CD14-positive monocyte (primary cell): ENCODE results near the gene KIDINS220. TPM values are rescaled to one million over a fixed set of nuclear protein-coding genes. Genes with fewer than 3 reads are reported as not detected.

ENCODE experiments used
- DNase-seq, 3 donors: peaks; one replicate each; pipeline ENCODE4 v3.0.0-alpha.2; 2011 to 2022
- H2AFZ ChIP-seq: 2 replicates; pipeline ENCODE4 v1.6.0; 2012; ENCODE audit warnings: mild to moderate bottlenecking, low read depth, low read length, inconsistent platforms; ENCODE audit not compliant: insufficient read depth, poor library complexity, severe bottlenecking
- H3K27ac ChIP-seq, 2 donors: 1 replicate in 1 of 2; 2 replicates in 1 of 2; pipeline ENCODE4 v1.5.1; 2012 to 2013; ENCODE audit warnings: low read length in 2 of 2, control low read depth in 1 of 2, inconsistent platforms in 1 of 2, low read depth in 1 of 2, mild to moderate bottlenecking in 1 of 2
- H3K27me3 ChIP-seq, 2 donors: one replicate each; pipeline versions ENCODE4 v1.6.0 to v1.6.1; 2011 to 2013; ENCODE audit warnings: low read length in 2 of 2; ENCODE audit not compliant: control insufficient read depth in 2 of 2, insufficient read depth in 2 of 2
- H3K36me3 ChIP-seq, 2 donors: replicated peaks in 1 of 2; 1 replicate in 1 of 2; 2 replicates in 1 of 2; pipeline versions ENCODE4 v1.5.1 to v1.6.1; 2012 to 2013; ENCODE audit warnings: low read length in 2 of 2, control low read depth in 1 of 2, inconsistent platforms in 1 of 2, mild to moderate bottlenecking in 1 of 2; ENCODE audit not compliant: insufficient read depth in 2 of 2, control insufficient read depth in 1 of 2
- H3K4me1 ChIP-seq, 2 donors: 1 replicate in 1 of 2; 2 replicates in 1 of 2; pipeline versions ENCODE4 v1.5.1 to v1.6.1; 2012 to 2013; ENCODE audit warnings: low read length in 2 of 2, control low read depth in 1 of 2, inconsistent platforms in 1 of 2, mild to moderate bottlenecking in 1 of 2, moderate library complexity in 1 of 2; ENCODE audit not compliant: insufficient read depth in 2 of 2, control insufficient read depth in 1 of 2
- H3K4me2 ChIP-seq: replicated peaks from 2 replicates; pipeline ENCODE3; 2012; ENCODE audit warnings: low read length, moderate library complexity, mild to moderate bottlenecking; ENCODE audit not compliant: poor library complexity, severe bottlenecking; ENCODE audit errors: extremely low read depth
- H3K4me3 ChIP-seq, 3 experiments: fragments of 200-600 bp in 1 of 3; sonication (generic) in 1 of 3; replicated peaks in 1 of 3; 1 replicate in 2 of 3; 2 replicates in 1 of 3; pipeline ENCODE4 v1.5.1; 2011 to 2013; ENCODE audit warnings: low read length in 3 of 3, mild to moderate bottlenecking in 3 of 3, control low read depth in 2 of 3, low read depth in 2 of 3, inconsistent platforms in 1 of 3, moderate library complexity in 1 of 3
- H3K79me2 ChIP-seq: 2 replicates; pipeline ENCODE4 v1.6.0; 2012; ENCODE audit warnings: mild to moderate bottlenecking, control low read depth, inconsistent platforms, low read length, moderate library complexity; ENCODE audit not compliant: insufficient read depth
- H3K9ac ChIP-seq: 2 replicates; pipeline ENCODE4 v1.6.0; 2017; ENCODE audit warnings: low read length, mild to moderate bottlenecking; ENCODE audit not compliant: insufficient read depth, poor library complexity, severe bottlenecking
- H3K9me3 ChIP-seq, 2 donors: replicated peaks in 1 of 2; 1 replicate in 1 of 2; 2 replicates in 1 of 2; pipeline versions ENCODE4 v1.5.1 to v1.6.1; 2012 to 2013; ENCODE audit warnings: low read length in 2 of 2, control low read depth in 1 of 2; ENCODE audit not compliant: control insufficient read depth in 1 of 2, insufficient read depth in 1 of 2
- H4K20me1 ChIP-seq: 2 replicates; pipeline ENCODE4 v1.6.0; 2012; ENCODE audit warnings: mild to moderate bottlenecking, low read length, control low read depth, moderate library complexity; ENCODE audit not compliant: insufficient read depth
- H3K27ac Mint-ChIP-seq, 7 donors: one replicate each; pipeline ENCODE4 v1.8.0; 2020; ENCODE audit warnings: mild to moderate bottlenecking in 7 of 7, mixed read lengths in 7 of 7, moderate library complexity in 6 of 7, inconsistent platforms in 2 of 7
- H3K27me3 Mint-ChIP-seq, 3 donors: one replicate each; pipeline ENCODE4 v1.8.0; 2021 to 2022; ENCODE audit warnings: low read depth in 3 of 3, mild to moderate bottlenecking in 3 of 3, mixed read lengths in 3 of 3, moderate library complexity in 3 of 3, inconsistent platforms in 1 of 3
- H3K36me3 Mint-ChIP-seq, 2 donors: one replicate each; pipeline ENCODE4 v1.8.0; 2020; ENCODE audit warnings: mixed read lengths in 2 of 2, inconsistent platforms in 1 of 2, mild to moderate bottlenecking in 1 of 2
- H3K4me1 Mint-ChIP-seq: one replicate; pipeline ENCODE4 v1.8.0; 2020; ENCODE audit warnings: mild to moderate bottlenecking, mixed read lengths
- H3K4me3 Mint-ChIP-seq, 2 donors: one replicate each; pipeline ENCODE4 v1.8.0; 2020; ENCODE audit warnings: mild to moderate bottlenecking in 2 of 2, mixed read lengths in 2 of 2, moderate library complexity in 1 of 2
- H3K9me3 Mint-ChIP-seq, 7 donors: one replicate each; pipeline ENCODE4 v1.8.0; 2020 to 2022; ENCODE audit warnings: mixed read lengths in 7 of 7, mild to moderate bottlenecking in 6 of 7, moderate library complexity in 6 of 7, inconsistent platforms in 2 of 7
- CTCF ChIP-seq: fragments of 200-600 bp; IDR thresholded peaks from one replicate; pipeline ENCODE4 v1.8.0; 2022; ENCODE audit warnings: antibody characterized with exemption, mild to moderate bottlenecking
- WGBS: methylation state at CpG from one replicate; pipeline ENCODE4 v1.1.5; 2013; ENCODE audit warnings: missing lambda C conversion rate; ENCODE audit not compliant: insufficient coverage; 5-methylcytosine and 5-hydroxymethylcytosine counted together
- intact Hi-C, 2 donors: fragments of 100-400 bp; cut with micrococcal nuclease; formaldehyde crosslinking; loops; one replicate each; pipeline versions ENCODE4 v1.15.0 to v1.15.1; 2023
- polyA plus RNA-seq, 3 donors: library from polyadenylated mRNA; depleted of rRNA in 1 of 3; unstranded in 2 of 3; stranded (reverse) in 1 of 3; fragments of 300-500 nt in 2 of 3; fragments of >200 nt in 1 of 3; fragmentation: Illumina TruSeq in 2 of 3; gene quantifications; 1 replicate in 2 of 3; 2 replicates in 1 of 3; pipeline ENCODE4 v1.2.3, GENCODE V29; 2012 to 2021

The KIDINS220 gene
- polyA plus RNA-seq, 3 donors, result 12.1 to 26.7 (median 26.3) TPM

GRCh38 chr2:8803658-8804379, 33.6 kb downstream of the KIDINS220 start:
- Mint-ChIP-seq H3K27ac (peak overlapping the region in 2 of 7 donors; percentile 43 to 67), H3K27me3 (peaks cover 0 to 1% (median 0%) of the 10 kb centered on the region in 3 donors), H3K9me3 (no peaks in the 10 kb centered on the region), H3K4me1 (peaks cover 2% of the 10 kb centered on the region), H3K4me3 (no peak overlapping the region), H3K36me3 (peaks cover 84 to 90% of the 10 kb centered on the region in 2 donors)
- Histone ChIP-seq H3K36me3 (peaks cover 81 to 98% of the 10 kb centered on the region in 2 donors), H2AFZ (no peak overlapping the region), H3K27me3 (no peaks in the 10 kb centered on the region), H3K27ac (no peak overlapping the region), H3K9ac (no peak overlapping the region), H3K79me2 (no peaks in the 10 kb centered on the region), H3K4me2 (no peak overlapping the region), H4K20me1 (peaks cover 22% of the 10 kb centered on the region), H3K9me3 (no peaks in the 10 kb centered on the region), H3K4me1 (no peaks in the 10 kb centered on the region), H3K4me3 (no peak overlapping the region)
- no peak for TF ChIP-seq CTCF
- DNase-seq, result peak in 1 of 3 donors; percentile 5
- intact Hi-C loops, result no loop called here
- 60% methylated on average over 1 of the region's 3 CpGs for WGBS

- TF ChIP-seq CTCF, result no peak
- Histone ChIP-seq H3K9me3 (no peaks in the 10 kb centered on the region), H2AFZ (no peak overlapping the region), H3K36me3 (peaks cover 85 to 98% of the 10 kb centered on the region in 2 donors), H3K9ac (no peak overlapping the region), H3K27me3 (no peaks in the 10 kb centered on the region), H3K4me3 (no peak overlapping the region), H3K79me2 (no peaks in the 10 kb centered on the region), H3K27ac (no peak overlapping the region), H4K20me1 (peaks cover 22% of the 10 kb centered on the region), H3K4me1 (no peaks in the 10 kb centered on the region), H3K4me2 (no peak overlapping the region)
- Mint-ChIP-seq H3K9me3 (no peaks in the 10 kb centered on the region), H3K4me1 (peaks cover 2% of the 10 kb centered on the region), H3K27ac (no peak overlapping the region), H3K4me3 (no peak overlapping the region), H3K36me3 (peaks cover 84 to 88% of the 10 kb centered on the region in 2 donors), H3K27me3 (peaks cover 0 to 1% (median 0%) of the 10 kb centered on the region in 3 donors)
- no peak for DNase-seq
- intact Hi-C loops, result no loop called here
- WGBS, result 100% methylated on average over 3 of the region's 3 CpGs
These were observed 34.7 kb downstream of the KIDINS220 start for GRCh38 chr2:8802741-8803140.
